ENCODE data around the gene UBAP2L.
A peak's percentile ranks its signal among the peaks of the same experiment; 100 is the strongest.

UBAP2L gene, protein sequence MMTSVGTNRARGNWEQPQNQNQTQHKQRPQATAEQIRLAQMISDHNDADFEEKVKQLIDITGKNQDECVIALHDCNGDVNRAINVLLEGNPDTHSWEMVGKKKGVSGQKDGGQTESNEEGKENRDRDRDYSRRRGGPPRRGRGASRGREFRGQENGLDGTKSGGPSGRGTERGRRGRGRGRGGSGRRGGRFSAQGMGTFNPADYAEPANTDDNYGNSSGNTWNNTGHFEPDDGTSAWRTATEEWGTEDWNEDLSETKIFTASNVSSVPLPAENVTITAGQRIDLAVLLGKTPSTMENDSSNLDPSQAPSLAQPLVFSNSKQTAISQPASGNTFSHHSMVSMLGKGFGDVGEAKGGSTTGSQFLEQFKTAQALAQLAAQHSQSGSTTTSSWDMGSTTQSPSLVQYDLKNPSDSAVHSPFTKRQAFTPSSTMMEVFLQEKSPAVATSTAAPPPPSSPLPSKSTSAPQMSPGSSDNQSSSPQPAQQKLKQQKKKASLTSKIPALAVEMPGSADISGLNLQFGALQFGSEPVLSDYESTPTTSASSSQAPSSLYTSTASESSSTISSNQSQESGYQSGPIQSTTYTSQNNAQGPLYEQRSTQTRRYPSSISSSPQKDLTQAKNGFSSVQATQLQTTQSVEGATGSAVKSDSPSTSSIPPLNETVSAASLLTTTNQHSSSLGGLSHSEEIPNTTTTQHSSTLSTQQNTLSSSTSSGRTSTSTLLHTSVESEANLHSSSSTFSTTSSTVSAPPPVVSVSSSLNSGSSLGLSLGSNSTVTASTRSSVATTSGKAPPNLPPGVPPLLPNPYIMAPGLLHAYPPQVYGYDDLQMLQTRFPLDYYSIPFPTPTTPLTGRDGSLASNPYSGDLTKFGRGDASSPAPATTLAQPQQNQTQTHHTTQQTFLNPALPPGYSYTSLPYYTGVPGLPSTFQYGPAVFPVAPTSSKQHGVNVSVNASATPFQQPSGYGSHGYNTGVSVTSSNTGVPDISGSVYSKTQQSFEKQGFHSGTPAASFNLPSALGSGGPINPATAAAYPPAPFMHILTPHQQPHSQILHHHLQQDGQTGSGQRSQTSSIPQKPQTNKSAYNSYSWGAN

DNA sequence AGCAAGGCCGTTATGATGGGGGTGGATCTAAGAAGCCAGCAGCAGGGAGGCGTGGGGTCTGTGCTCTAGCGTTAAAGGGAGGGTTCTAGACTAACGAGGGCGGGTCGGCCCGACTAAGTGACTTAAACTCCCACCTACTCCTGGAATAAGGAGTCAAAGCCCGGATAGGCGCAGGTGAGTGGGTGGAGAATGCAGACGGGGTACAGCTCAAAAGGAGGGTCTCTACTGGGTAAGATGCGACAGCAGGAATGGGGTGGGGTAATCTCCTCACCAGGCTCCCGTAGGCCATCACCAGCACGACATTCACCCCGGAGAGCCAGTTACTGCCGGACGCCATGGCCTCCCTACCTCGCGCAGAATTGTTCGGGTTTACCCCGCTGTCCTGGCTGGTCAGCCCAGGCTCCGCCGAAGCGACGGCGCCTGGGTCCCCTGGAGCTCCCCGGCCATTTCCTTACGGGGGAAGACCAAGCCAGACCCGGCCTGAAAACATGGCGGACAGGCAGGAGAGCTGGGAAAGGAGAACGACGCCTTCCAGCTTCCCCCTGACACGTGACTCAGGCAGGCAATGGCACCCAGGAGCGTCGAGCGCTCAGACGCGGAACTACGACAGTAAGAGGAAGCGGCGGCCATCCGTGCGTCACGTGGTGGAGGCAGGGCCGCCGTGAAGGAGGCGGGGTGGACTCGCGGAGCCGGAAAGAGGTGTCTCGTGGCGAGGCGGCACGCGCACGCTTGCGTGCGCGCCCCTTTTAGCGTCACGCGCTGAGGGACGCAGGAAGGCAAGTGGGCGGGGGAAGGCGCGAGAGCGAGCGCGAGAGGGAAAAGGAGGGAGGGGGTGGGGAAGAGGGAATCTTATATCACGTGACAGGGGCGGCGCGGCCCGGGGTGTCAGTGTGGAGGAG is at the start of gene UBAP2L:
UBAP2L (plus strand) TSS at position 885 of the 899 bp plus-strand sequence. CDS start 4,169 bp downstream, outside the sequence.
- DNase-seq (ENCODE audit: low read depth in 4 of 4, low spot score in 1 of 4), result peak; percentile 93 to 97 (median 96)

DNA sequence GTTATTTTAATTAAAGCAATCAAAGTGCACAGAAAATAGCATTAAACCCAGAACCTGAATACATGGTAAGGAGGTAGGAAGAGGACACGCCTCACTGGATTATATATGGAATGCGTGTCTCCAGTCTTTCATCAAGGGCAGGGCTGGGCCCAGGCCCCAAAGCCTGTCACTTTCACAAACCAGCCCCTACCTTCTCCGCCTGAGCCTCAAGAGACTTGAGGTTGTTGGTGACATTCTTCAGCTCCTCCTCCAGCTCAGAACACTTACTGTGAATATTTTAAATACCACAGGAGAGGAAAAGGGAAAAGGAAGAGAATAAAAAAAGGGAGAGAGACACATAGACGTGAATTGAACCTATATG is 49.6 kb upstream of the UBAP2L start:
- DNase-seq (ENCODE audit: low read depth in 4 of 4, low spot score in 1 of 4), result no peak

DNA sequence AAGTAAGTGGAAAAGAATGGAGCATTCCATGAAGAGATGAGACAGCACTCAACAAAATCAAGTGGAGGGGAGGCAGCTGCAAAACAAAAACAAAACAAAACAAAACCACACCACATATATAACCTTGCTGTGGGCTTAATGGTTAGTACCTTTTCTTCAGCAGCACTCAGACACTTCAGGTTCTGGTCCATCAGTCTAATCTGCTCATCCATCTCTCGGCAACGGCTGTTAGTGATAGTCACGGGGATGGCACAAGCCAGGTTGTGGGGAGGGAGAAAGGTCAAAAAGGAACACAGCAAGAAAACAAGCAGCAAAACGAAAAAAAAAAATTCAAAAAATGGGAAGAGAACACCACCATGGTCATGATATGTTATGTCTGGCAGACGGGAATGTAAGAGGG is 48.9 kb upstream of the UBAP2L start:
- no peak for DNase-seq (ENCODE audit: low read depth in 4 of 4, low spot score in 1 of 4)

DNA sequence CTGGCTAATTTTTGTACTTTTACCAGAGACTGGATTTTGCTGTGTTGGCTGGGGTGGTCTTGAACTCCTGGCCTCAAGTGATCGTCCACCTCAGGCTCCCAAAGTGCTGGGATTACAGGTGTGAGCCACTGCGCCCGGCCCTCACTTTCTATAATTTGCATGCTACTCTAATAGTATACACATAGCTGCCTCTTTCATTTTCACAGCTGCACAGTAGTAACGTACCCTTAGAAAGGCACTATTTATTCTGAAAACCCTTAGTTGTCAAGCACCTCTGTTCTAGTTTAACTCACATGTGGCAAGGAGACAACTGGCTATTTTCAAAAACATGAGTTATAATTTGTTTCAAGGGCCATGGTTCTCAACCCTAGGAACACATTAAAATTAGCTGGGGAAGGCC is 46.1 kb upstream of the UBAP2L start:
- no peak for DNase-seq (ENCODE audit: low read depth in 4 of 4, low spot score in 1 of 4)

DNA sequence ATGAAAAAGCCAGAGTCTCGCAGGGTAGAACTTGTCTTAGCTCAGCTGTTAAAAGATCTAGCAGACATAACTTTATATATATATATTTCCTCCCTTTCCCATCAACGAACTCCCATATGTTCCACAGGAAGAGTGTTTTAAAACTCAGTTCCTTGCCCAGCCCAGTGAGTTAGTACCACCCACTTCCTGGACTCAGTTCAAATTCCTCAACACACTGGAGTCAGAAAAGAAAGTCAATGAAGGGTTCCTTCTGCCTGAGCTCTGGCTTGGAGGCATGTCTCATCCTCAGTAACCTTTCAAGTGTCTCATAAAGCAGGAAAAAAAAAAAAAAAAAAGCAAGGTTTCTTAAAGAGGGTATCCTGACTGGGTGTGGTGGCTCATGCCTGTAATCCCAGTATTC is 44.4 kb upstream of the UBAP2L start:
- no peak for DNase-seq (ENCODE audit: low read depth in 4 of 4, low spot score in 1 of 4)

DNA sequence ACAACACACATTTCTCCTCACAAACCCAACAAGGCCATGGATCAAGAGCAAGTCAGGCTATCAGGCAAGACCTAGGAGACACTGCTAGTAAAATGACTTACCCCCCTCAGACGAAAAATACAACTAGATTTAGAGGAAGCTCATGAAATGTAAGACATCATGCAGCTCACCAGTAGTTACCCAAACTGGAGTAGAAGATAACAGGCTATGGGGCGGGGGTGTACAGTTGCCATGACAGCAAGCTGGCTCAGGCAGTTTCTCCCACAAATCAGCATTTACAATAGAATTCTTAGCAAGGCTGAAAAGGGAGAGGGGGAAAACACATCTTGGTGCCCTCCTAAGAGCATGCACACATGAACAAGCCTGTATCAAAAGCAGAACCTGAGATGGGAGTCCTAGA is 42.7 kb upstream of the UBAP2L start:
- no peak for DNase-seq (ENCODE audit: low read depth in 4 of 4, low spot score in 1 of 4)

DNA sequence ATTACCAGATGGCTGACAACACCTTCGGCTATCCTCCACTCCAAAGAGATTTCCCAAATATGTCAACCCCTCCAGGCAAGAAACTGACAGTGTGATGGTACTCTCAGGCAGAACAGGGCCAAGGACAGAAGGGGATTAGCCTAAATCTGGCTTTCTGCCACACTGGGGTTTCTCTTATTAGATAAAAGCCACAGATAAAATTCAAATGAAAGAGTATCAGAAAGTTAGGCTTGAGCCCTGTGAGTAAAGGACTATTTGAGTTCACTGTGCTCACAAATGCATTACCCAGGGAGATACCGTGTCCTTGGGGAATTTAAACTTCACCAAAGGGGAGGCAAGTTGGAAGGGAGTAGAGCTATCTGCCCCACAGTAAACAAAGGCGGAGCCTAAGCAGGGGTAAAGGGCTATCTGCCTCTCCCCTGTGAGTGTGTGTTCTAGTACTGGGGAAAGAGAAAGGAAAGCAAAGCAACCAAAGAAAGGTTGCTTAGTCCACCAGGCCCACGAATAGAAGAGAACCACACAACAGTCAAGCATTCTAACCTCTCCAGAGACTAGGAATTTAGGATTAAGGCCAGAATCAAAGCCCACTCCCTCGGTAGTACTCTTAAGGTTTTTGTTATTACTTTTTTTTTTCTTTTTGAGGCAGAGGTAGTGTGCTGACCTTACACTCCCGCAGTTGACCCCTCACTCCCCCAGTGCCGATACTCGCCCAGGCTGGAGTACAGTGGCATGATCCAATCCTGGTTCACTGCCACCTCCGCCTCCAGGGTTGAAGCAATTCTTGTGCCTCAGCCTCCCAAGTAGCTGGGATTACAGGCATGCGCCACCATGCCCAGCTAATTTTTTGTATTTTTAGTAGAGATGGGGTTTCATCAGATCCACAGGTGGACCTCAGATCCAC is 41.6 kb upstream of the UBAP2L start:
- DNase-seq (ENCODE audit: low read depth in 4 of 4, low spot score in 1 of 4), result no peak

DNA sequence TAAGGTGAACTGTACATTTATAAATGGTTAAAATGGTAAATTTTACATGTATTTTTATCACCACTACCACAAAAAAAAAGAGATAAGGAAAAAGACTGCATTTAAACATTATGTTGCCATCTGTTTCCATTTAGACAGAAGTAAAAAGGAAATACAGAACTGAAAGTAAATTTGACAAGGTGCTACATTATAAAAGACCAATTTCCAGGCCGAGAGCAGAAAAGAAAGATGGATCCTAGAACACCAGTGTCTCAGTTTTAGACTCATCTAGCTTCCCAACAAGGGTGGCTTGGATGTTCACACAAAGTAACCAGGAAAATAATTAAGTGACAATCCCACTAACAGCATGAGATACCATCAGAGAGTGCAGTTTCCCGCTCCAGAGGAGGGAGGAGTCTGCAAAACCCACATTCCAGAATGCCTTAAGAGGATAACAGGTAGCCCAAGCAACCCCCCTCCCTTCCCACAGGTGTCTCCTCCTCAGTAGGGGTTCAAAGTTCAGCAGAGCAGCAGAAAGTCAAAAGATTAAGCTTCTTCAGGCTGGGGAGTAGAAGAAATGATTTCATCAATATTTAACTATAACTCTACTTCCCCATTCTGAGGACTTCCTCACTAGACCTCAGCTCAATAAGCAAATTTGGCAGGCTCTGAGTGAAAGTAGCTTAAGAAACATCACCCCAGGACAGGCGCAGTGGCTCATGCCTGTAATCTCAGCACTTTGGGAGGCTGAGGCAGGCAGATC is 40.6 kb upstream of the UBAP2L start:
- DNase-seq (ENCODE audit: low read depth in 4 of 4, low spot score in 1 of 4), result no peak

DNA sequence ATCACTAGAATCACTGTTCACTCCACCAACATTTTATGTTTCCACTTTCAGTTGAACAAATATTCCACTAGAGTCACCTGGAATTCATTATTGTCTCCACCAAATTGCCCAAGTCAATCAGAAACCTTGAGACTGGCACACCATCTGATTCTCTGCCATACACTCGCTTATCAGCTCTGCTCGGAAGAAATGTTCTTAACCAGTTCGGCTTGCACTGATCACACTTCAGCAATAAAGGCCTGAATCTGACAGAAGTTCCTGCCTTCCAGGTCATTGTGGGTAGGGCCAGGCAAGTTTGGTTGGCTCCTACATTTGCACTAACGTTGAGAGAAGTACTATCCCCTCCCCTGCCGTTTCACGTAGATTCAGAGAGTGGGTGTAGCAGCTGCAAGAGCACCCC is 38.8 kb upstream of the UBAP2L start:
- no peak for DNase-seq (ENCODE audit: low read depth in 4 of 4, low spot score in 1 of 4)

DNA sequence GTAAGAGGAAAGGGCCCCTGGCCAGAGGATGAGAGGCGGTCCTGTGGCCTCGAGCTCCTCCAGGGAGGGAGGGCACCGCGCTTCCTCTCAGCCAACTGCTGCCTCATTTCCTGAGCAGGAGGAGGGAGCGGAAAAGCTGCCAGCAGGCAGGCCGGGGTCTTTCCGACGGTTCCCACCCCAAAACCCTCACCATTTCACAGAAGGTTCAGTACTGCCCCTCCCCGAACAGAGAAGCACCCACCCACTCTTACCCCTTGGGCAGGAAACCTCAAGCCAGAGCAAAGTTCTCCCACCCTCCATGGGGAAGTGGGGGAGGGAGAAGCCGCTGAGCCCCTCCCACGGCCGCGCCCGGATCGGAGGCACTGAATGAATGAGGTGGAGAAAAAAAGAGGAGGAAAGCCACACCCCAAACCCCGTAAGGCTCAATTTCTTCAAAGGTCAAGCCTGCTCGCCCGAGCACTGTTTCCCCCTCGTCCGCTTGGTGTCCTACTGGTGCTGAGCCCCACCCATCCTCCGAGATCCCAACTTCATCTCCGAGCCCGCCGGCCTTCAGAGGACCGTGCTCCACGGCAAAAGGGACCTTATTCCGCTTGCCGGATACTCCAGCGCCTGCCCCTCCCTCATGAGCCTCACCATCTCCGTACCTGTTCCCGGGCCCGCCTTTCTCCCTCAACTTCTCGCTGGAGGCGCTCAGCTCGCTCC is 38.3 kb upstream of the UBAP2L start:
- peak in 3 of 4 experiments; percentile 27 to 75 (median 64) for DNase-seq (ENCODE audit: low read depth in 4 of 4, low spot score in 1 of 4)

DNA sequence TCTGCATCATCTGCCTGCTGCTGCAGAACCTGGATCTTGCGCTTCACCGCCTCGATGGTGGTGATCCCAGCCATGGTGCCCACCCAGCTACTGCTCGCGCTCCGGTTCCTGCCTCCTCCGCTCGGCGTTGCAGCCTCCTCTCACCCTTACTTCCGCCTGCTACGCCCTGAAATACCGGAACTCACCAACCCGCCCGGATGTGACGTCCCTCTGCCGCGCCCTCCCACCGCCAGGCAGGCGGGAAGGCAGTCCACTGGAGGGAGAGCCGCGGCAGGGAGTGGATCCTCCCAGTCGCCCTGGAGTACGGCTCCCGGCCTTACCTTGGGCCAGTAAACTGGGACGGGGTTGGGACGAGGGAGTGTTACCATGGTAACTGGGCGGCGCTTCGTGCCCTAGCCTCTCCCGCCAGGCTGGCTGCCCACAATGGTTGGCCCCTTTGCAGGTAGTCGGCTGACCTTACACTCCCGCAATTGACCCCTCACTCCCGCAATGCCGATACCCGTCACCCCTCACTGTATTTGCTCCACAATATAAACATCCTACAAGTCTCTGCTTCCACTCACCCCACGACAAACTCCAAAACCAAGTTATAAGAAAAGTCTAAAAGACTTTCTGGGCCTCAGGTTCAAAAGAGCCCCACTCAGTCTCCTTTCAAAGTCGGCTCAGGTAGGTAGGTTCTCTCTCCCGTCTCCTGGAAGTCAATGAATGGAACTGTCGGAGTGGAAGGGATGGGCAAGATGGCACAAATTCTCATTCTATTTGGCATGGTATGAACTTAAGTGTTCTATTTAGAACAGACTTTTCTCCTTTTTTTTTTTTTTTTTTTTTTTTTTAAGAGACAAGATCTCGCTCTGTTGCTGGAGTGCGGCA is 37.5 kb upstream of the UBAP2L start:
- DNase-seq (ENCODE audit: low read depth in 4 of 4, low spot score in 1 of 4), result peak; percentile 88 to 95 (median 93)

DNA sequence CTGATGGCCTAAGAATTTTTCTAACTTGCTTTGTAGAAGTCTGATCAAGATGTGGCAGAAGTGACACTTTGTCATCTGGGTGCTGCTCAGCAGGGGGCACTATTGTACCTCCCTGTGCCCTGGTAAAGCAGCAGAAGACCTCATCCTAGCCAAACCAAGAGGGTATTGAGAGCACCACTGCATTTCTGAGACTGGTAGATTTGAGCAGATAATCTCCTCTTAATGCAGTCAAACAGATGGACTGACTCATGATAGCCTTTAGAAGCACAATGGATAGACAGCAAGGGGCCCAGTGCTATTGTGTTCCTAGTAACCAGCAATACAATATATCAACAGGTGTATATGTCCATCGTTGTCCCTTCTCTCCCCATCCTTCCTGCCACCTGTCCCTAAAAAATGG is 34.6 kb upstream of the UBAP2L start:
- peak in 3 of 4 experiments; percentile 44 to 55 (median 53) for DNase-seq (ENCODE audit: low read depth in 4 of 4, low spot score in 1 of 4)

DNA sequence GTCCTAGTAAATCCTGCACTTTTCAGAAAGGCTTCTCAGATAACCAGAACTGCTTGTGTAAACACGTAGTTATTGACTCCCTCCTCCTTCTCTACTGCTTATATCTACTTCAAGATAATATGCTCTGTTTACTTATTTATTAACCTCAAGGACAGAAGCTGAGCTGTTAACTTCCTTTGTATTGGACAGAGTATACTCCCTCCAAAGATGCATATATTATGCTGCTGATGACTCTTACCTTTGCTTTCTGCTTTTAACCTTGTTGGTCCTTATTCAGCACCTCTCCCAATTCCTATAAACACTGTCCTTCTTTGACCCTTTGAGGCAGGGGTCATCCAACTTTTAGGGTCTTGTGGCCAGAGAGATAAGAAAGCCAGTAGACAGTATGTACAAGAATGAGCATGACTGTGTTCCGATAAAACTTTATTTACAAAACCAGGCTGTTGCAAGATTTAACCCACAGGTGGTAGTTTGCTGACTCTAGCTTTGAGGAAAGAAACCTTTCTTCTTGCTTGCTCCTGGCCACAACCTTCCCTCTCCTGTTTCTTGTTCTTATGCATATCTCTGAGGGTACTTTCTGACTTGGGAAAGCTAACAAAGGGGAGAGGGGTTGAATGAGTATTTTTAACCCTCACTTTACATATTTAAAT is 33.8 kb upstream of the UBAP2L start:
- DNase-seq (ENCODE audit: low read depth in 4 of 4, low spot score in 1 of 4), result no peak

DNA sequence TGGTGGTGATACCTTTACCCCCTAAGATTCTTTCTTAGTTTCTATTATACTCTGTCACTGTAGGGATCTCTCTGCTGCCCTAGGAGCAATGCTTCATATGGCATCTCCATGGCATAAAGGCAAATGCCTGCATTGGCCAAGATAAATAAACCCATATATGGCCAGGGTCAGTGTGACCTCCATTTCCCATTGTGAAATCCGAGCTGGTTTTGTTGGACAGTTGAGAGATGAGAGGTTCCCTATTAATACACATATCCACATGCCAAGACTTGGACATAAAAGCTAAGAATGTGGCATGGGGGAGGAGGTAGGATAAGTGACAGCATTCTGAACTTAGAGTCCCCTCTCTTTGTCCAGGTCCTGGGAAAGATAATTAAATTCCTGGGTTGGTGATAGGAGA is 30.2 kb upstream of the UBAP2L start:
- no peak for DNase-seq (ENCODE audit: low read depth in 4 of 4, low spot score in 1 of 4)

DNA sequence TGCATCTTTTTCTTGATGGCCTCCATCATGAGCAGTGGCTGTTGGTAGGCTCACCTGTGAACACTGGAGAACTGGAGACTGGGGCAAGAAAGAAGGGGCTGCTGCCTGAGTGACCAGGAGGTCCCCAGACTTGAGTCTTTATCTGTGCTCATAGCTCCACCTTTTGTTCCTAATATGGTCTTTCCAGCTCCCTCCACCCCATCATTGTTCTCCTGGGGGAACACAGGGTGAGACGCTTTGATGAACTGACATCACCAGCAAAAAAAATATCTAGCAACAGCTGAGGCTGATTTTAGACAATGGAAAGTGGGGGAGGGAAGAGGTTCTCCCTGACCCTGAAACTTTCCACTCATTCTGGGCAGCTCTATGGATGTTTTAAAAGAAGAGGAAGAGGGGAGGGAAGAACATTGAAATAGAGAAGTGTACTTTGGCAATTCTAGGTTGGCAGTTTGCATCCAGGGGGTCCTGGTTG is 28.7 kb upstream of the UBAP2L start, which contains the start of gene TPM3:
TPM3 (minus strand) TSS at position 111 of the 472 bp plus-strand sequence; CDS start at position 29, 82 bp downstream.
- DNase-seq (ENCODE audit: low read depth in 4 of 4, low spot score in 1 of 4), result no peak

DNA sequence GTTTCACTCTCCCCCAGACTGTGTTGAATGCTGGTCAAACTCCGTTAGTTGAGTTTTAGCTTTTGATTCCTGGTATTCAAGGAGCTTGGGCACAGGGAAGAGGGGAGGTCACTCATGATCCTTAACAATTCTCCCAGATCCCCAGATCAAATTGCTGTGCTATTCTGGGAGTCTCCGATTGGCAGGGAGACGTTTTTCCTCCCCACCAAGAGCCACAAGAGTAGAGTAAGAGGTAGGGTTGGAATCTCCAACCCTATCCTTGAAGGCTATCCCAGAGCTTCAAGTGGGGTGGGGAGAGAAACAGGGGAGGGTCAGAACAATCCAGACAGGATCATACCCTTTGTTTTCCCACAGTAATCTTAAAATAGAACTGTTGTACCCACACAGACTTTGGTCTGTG is 28.3 kb upstream of the UBAP2L start:
- DNase-seq (ENCODE audit: low read depth in 4 of 4, low spot score in 1 of 4), result no peak

DNA sequence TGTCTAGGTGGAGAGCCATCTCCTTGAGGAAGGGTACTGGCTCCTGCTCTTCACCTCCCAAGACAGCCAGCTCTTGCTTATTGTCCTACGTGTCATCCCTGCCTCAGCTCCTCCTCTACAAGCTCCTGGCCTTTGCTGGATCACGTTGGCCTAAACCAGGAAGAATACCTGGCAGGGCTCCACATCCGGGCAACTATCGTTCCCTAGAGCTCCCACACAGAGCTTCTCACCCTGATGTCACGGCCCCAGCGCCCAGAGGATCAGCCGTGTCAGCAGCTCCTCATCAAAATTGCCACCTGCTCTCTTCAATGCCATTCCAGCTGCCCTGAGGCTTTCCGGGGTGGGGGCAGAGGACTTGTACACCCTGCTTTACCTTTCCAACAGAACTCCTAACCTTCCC is 26.9 kb upstream of the UBAP2L start:
- DNase-seq (ENCODE audit: low read depth in 4 of 4, low spot score in 1 of 4), result no peak

Data from stimulated activated CD4-positive, alpha-beta T cell treated with anti-CD3 and anti-CD28 coated beads, Interleukin-1b, Interleukin-23, amount 100 ng/mL, for 24 hours (primary cell).